A673 (cell line): ENCODE measurements around the gene SIX2. TPM values are rescaled to one million over a fixed set of nuclear protein-coding genes. Genes with fewer than 3 reads are reported as not detected.
A peak's percentile ranks its signal among the peaks of the same experiment; 100 is the strongest.

Experiments used
- BruUV-seq: library from RNA; stranded (reverse); fragments of 400-500 nt; replicated peaks from 2 replicates; lab custom pipeline; 2021; lab: Mats Ljungman, UMichigan
- CTCF ChIA-PET: fragments of 300-600 bp; sonication (Branson Sonifier 250); formaldehyde crosslinking; loops from one replicate; lab custom pipeline; 2022; ENCODE audit warnings: antibody characterized with exemption; lab: Charles Lee
- POLR2A ChIA-PET: fragments of 300-600 bp; sonication (Branson Sonifier 250); formaldehyde crosslinking; loops from one replicate; lab custom pipeline; 2022; ENCODE audit warnings: antibody characterized with exemption; ENCODE audit not compliant: low non-redundant PET; lab: Charles Lee
- DNase-seq: peaks from one replicate; pipeline ENCODE4 v3.0.0-alpha.2; 2015; ENCODE audit warnings: low spot score
- H3K27ac ChIP-seq: fragments of 200-600 bp; sonication (generic); 2 replicates; pipeline ENCODE4 v1.5.1; 2016; ENCODE audit warnings: mixed run types, low read depth, mild to moderate bottlenecking, mixed read lengths, antibody characterized with exemption, low read length; ENCODE audit not compliant: poor library complexity, severe bottlenecking
- H3K27me3 ChIP-seq: fragments of 200-600 bp; sonication (generic); replicated peaks from 2 replicates; pipeline ENCODE4 v1.6.1; 2017; ENCODE audit warnings: mixed run types, low read depth, mild to moderate bottlenecking, mixed read lengths, antibody characterized with exemption, low read length; ENCODE audit not compliant: insufficient read depth, poor library complexity
- H3K36me3 ChIP-seq: fragments of 200-600 bp; sonication (generic); 2 replicates; pipeline ENCODE4 v1.6.1; 2016; ENCODE audit warnings: mixed run types, mild to moderate bottlenecking, mixed read lengths, antibody characterized with exemption, low read length; ENCODE audit not compliant: insufficient read depth, poor library complexity, severe bottlenecking
- H3K4me1 ChIP-seq: fragments of 200-600 bp; sonication (generic); 2 replicates; pipeline ENCODE4 v1.6.1; 2017; ENCODE audit warnings: mixed run types, mild to moderate bottlenecking, mixed read lengths, antibody characterized with exemption, low read length; ENCODE audit not compliant: insufficient read depth, poor library complexity, severe bottlenecking
- H3K4me3 ChIP-seq: fragments of 200-600 bp; sonication (generic); 2 replicates; pipeline ENCODE4 v1.5.1; 2016; ENCODE audit warnings: low read depth, mixed run types, mild to moderate bottlenecking, mixed read lengths, low read length; ENCODE audit not compliant: poor library complexity, severe bottlenecking
- H3K9me3 ChIP-seq: fragments of 200-600 bp; sonication (generic); 2 replicates; pipeline ENCODE4 v1.6.1; 2016; ENCODE audit warnings: mixed run types, low read depth, mild to moderate bottlenecking, mixed read lengths, antibody characterized with exemption, low read length; ENCODE audit not compliant: poor library complexity, severe bottlenecking
- EZH2 ChIP-seq: fragments of 200-600 bp; sonication (generic); IDR thresholded peaks from 2 replicates; pipeline ENCODE4 v1.6.1; 2017; ENCODE audit warnings: borderline replicate concordance, low read depth, mild to moderate bottlenecking, mixed read lengths, antibody characterized with exemption, low read length; ENCODE audit not compliant: poor library complexity, severe bottlenecking
- intact Hi-C: fragments of 100-400 bp; cut with micrococcal nuclease; formaldehyde crosslinking; loops from one replicate; pipeline ENCODE4 v1.10.0; 2022; ENCODE audit not compliant: unreplicated experiment
- total RNA-seq: library from RNA; stranded (reverse); gene quantifications from 2 replicates; pipeline ENCODE4 v1.2.3, GENCODE V29; 2021
- TF ChIP-seq, protein P1 (sequence below): fragments of 300-800, 200-600 bp; sonication (generic); conservative IDR thresholded peaks from 2 replicates; pipeline ENCODE4 v1.5.1; 2017; ENCODE audit warnings: low read depth, mild to moderate bottlenecking, antibody characterized with exemption, low read length, moderate library complexity, mixed read lengths

The SIX2 gene
- total RNA-seq, 1 experiment from 2014 or later = not detected

DNA sequence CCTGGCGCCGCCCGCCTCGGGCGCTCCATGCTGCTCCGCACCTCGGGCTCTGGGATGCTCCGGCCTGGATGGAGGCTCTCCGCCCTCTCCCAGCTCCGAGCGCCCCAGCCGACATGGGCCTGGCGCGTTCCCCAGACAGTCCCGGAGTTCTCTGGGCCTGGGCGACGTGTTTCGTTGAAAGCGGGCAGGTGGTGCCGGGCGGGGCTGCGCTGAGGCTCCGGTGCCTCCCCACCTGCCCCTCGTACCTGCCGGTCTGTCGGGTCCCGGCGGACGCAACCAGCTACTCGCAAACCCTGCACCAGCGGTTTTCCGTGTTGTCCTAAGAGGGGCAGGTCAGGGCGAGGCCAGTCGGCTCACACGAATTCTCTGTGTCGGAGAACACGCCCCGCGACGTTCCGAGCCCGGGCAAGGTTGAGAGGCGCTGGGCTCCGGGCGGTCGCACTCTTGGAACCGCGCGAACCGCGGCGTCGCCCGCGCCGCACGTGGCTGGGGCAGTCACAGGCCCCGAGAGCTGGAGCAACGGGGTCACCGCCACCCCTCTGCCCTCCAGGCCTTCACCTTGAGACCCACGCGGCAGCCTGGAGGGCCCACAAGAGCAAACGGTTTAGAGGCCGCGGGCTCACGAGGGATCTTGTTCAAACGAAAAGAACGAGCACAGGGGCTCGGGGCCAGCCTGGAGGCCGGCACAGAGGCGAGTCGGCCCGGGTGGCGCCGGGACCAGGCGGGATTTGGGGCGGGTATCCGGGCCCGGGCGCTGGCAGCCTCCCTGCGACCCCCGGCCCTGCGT is 4.2 kb upstream of the SIX2 start:
- BruUV-seq = no TSS peak
- intact Hi-C loops = no loop called here
- H3K4me3 ChIP-seq = peak overlapping the region; percentile 52
- H3K27me3 ChIP-seq = peaks cover 50% of the 10 kb centered on the region
- no peak for DNase-seq
- ChIA-PET CTCF (interaction anchor here (0.6 kb wide), 3 partner anchors 12 to 431 kb away, joined by 3 to 11 read pairs (median 3); no protein-coding TSS in a partner anchor), POLR2A (no interaction called here)
- H3K36me3 ChIP-seq = no peaks in the 10 kb centered on the region
- H3K4me1 ChIP-seq = peaks cover 6% of the 10 kb centered on the region
- H3K27ac ChIP-seq = no peak overlapping the region
- no peaks in the 10 kb centered on the region for H3K9me3 ChIP-seq
- TF ChIP-seq, protein P1, sequence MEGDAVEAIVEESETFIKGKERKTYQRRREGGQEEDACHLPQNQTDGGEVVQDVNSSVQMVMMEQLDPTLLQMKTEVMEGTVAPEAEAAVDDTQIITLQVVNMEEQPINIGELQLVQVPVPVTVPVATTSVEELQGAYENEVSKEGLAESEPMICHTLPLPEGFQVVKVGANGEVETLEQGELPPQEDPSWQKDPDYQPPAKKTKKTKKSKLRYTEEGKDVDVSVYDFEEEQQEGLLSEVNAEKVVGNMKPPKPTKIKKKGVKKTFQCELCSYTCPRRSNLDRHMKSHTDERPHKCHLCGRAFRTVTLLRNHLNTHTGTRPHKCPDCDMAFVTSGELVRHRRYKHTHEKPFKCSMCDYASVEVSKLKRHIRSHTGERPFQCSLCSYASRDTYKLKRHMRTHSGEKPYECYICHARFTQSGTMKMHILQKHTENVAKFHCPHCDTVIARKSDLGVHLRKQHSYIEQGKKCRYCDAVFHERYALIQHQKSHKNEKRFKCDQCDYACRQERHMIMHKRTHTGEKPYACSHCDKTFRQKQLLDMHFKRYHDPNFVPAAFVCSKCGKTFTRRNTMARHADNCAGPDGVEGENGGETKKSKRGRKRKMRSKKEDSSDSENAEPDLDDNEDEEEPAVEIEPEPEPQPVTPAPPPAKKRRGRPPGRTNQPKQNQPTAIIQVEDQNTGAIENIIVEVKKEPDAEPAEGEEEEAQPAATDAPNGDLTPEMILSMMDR = no peak
- no peak for TF ChIP-seq EZH2

DNA sequence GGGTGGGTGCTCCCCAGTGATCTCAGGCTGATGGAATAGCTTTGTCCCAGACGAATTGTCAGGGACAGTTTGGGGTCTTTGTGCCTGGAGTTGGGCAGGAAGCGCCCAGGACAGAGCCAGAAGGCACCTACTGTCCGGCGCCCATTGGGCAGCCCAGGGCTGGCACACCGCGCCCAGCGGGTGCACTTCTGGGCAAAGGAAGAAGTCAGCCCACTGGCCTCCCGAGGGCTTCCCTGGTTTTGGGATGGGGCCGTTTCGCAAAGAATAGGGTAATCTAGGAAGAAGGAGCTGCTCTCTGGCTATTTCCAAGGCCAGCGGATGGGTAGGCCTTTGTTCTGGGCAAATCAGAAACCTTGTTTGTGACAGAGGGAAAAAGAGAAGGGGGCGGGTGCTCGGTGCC is 3.5 kb upstream of the SIX2 start:
- no peak overlapping the region for H3K27ac ChIP-seq
- intact Hi-C loops = no loop called here
- ChIA-PET CTCF (no interaction called here), POLR2A (no interaction called here)
- H3K4me1 ChIP-seq = peaks cover 6% of the 10 kb centered on the region
- no peaks in the 10 kb centered on the region for H3K9me3 ChIP-seq
- DNase-seq = no peak
- no peaks in the 10 kb centered on the region for H3K36me3 ChIP-seq
- H3K4me3 ChIP-seq = no peak overlapping the region
- no peak for TF ChIP-seq EZH2
- TF ChIP-seq, protein P1 = no peak
- BruUV-seq = no TSS peak
- H3K27me3 ChIP-seq = peaks cover 50% of the 10 kb centered on the region

DNA sequence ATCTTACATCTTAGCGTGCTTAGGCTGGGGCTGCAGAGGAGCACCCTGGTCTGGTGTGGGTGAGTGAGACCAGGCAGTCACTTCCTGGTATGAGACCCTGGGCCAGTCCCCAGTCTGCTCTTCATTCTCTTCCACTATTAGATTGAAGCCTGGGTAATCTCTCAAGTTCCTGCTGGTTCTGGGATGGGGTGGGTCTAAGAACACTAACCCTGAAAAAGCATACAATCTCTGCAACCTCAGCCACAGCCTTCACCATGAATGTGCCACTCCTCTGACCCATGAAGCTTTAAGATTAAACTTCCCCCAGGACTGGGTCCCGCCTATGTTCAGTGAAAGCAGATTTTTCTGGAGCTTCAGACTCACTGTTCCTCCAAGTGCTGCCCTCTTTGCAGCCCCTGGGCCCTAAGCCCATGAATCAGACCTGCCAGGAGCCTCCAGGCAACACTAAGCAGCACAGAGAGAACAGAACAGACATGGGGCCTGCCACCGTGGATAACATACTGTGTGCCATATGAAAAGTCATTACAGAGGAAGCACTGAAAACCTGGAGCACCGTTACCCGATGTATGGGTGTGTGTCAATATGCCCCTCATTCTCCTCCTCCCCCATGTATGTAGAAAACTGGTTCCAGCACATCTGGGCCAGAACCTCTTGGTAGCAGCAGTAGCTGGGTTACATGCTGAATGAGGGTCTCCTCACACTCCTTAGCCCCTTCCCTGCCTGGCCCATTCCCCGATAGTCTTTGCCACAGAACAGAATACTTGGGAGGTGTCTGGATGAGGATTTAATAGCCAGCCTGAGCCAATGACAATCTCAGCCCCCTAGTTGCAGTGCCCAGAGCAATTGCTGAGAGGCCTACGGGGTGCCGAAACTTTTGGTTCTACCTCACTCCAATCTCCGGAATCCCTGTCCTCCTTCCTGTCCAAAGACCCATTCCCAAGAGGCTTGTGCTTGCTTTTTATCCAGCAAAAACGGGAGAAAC is 2.7 kb upstream of the SIX2 start:
- no peak for TF ChIP-seq EZH2
- TF ChIP-seq, protein P1 = no peak
- Histone ChIP-seq H3K36me3 (no peaks in the 10 kb centered on the region), H3K4me3 (no peak overlapping the region), H3K9me3 (no peaks in the 10 kb centered on the region), H3K4me1 (peaks cover 6% of the 10 kb centered on the region), H3K27ac (no peak overlapping the region), H3K27me3 (peaks cover 50% of the 10 kb centered on the region)
- intact Hi-C loops = no loop called here
- POLR2A ChIA-PET = no interaction called here
- CTCF ChIA-PET = no interaction called here
- no TSS peak for BruUV-seq
- no peak for DNase-seq
